22Rv1 (cell line): ENCODE results near the gene COBLL1.
"Not testable (repeated sequence)": the region's sequence is repeated elsewhere in the genome, so short reads cannot be mapped to it uniquely, and the experiment has no call there.

Source experiments
- ZFX ChIP-seq: fragments of 450-650 bp; IDR thresholded peaks from 2 replicates; pipeline ENCODE4 v1.6.1; 2017; ENCODE audit warnings: antibody characterized with exemption, borderline replicate concordance
- TF ChIP-seq, protein P1 (sequence below): fragments of 450-650 bp; IDR thresholded peaks from 2 replicates; pipeline ENCODE4 v1.5.1; 2017; ENCODE audit warnings: mild to moderate bottlenecking

DNA sequence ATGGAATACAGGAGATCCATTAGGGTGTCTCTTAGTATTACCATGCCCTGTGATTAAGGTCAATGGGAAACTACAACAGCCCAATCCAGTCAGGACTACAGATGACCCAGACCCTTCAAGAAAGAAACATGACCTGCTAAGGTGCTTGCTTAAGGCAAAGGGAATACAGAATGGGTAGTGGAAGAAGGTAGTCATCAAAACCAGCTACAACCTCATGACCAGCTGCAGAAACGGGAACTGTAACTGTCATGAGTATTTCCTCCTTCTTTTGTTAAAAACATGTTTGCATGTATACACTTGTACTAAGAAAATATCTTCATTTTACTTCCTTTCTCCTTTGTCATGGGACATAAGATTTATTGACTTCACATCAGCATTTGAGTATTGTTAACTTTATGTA lies 24.8 kb upstream of the COBLL1 start:
- TF ChIP-seq, protein P1, sequence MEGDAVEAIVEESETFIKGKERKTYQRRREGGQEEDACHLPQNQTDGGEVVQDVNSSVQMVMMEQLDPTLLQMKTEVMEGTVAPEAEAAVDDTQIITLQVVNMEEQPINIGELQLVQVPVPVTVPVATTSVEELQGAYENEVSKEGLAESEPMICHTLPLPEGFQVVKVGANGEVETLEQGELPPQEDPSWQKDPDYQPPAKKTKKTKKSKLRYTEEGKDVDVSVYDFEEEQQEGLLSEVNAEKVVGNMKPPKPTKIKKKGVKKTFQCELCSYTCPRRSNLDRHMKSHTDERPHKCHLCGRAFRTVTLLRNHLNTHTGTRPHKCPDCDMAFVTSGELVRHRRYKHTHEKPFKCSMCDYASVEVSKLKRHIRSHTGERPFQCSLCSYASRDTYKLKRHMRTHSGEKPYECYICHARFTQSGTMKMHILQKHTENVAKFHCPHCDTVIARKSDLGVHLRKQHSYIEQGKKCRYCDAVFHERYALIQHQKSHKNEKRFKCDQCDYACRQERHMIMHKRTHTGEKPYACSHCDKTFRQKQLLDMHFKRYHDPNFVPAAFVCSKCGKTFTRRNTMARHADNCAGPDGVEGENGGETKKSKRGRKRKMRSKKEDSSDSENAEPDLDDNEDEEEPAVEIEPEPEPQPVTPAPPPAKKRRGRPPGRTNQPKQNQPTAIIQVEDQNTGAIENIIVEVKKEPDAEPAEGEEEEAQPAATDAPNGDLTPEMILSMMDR: not testable (repeated sequence)
- TF ChIP-seq ZFX: not testable (repeated sequence)
